ENCODE results near the gene WNK1. TPM values are rescaled to one million over a fixed set of nuclear protein-coding genes. Genes with fewer than 3 reads are reported as not detected.

WNK1 gene
- total and polyA plus RNA-seq, 2 of the 8 experiments (the other 6 are each of a cell fraction or from before 2014, with no cell fraction given): 88.2 to 157 TPM

- no peak overlapping the region for H3K14ac ChIP-seq (ENCODE audit: insufficient read length)
- H3K4me2 ChIP-seq (ENCODE audit: insufficient read depth in 1 of 2, low read depth in 2 of 2, low read length in 2 of 2): no peak overlapping the region
- H3K4me1 ChIP-seq (replicated peaks in 1 of 4; ENCODE audit: control insufficient read depth in 3 of 4, insufficient read depth in 4 of 4, low read length in 3 of 4): 0 out of 7 replicates have a peak, but pooled peaks cover 0 to 4% (median 0%) of the 10 kb centered on the region in 4 experiments
- H3K79me2 ChIP-seq (ENCODE audit: control insufficient read depth in 1 of 2, insufficient read depth in 2 of 2, low read length in 2 of 2): no peaks in the 10 kb centered on the region
- no peak overlapping the region for H4K5ac ChIP-seq (ENCODE audit: insufficient read length, low read depth, low read length)
- no peak overlapping the region for H3K9ac ChIP-seq (replicated peaks in 1 of 4; ENCODE audit: extremely low read depth in 1 of 4, low read depth in 3 of 4, low read length in 3 of 4)
- H3K18ac ChIP-seq (ENCODE audit: extremely low read depth, low read length): no peak overlapping the region
- WGBS, 2 experiments (ENCODE audit: extremely low coverage in 1 of 2, insufficient coverage in 1 of 2, insufficient read length in 1 of 2, insufficient replicate concordance in 2 of 2, low coverage in 1 of 2, low lambda C conversion rate in 2 of 2, missing lambda C conversion rate in 1 of 2): 90% methylated on average over 4 of the region's 4 CpGs; no CpG with 5 or more reads in 1 of the 2 experiments
- no peak overlapping the region for H2BK15ac ChIP-seq (ENCODE audit: low read length)
- no peak overlapping the region for H3K23ac ChIP-seq (ENCODE audit: insufficient read length)
- no peaks in the 10 kb centered on the region for H3K27me3 ChIP-seq (replicated peaks in 1 of 4; ENCODE audit: control insufficient read depth in 3 of 4, extremely low read depth in 1 of 4, insufficient read depth in 3 of 4, low read length in 3 of 4)
- H3K4ac ChIP-seq (replicated peaks; ENCODE audit: insufficient read length, low read depth, low read length): no peak overlapping the region
- ChIA-PET CTCF (ENCODE audit: partially characterized antibody) (interaction anchor here (1.3 kb wide), 1 partner anchor 331 kb away, joined by 3 read pairs; no protein-coding TSS in a partner anchor), POLR2A (ENCODE audit: partially characterized antibody) (interaction anchor here (0.9 kb wide), 1 partner anchor 49 kb away, joined by 3 read pairs; no protein-coding TSS in a partner anchor)
- DNase-seq (ENCODE audit: low read depth in 1 of 2, low spot score in 2 of 2) (no peak), FAIRE-seq (no peak)
- no peak overlapping the region for H2BK12ac ChIP-seq (ENCODE audit: low read depth, low read length)
- H2BK120ac ChIP-seq (replicated peaks; ENCODE audit: low read depth, low read length): no peak overlapping the region
- H4K91ac ChIP-seq (replicated peaks; ENCODE audit: insufficient read length, low read length): no peak overlapping the region
- H4K8ac ChIP-seq (ENCODE audit: extremely low read depth, insufficient read depth, low read length): no peak overlapping the region
- H3K4me3 ChIP-seq (ENCODE audit: extremely low read depth in 1 of 4, insufficient read depth in 2 of 4, low read depth in 3 of 4, low read length in 4 of 4): no peak overlapping the region
- peaks cover 11 to 82% (median 41%) of the 10 kb centered on the region in 4 experiments for H3K36me3 ChIP-seq (ENCODE audit: control insufficient read depth in 2 of 4, insufficient read depth in 4 of 4, low read length in 3 of 4)
- H2AFZ ChIP-seq (ENCODE audit: low read length): no peak overlapping the region
- H2BK20ac ChIP-seq (ENCODE audit: low read length): no peak overlapping the region
- peaks cover 4 to 7% of the 10 kb centered on the region in 2 experiments for H4K20me1 ChIP-seq (replicated peaks in 1 of 2; ENCODE audit: control insufficient read depth in 1 of 2, insufficient read depth in 2 of 2, low read length in 2 of 2)
- no peak overlapping the region for H3K27ac ChIP-seq (ENCODE audit: low read depth, low read length)
- no peak overlapping the region for H3K56ac ChIP-seq (replicated peaks; ENCODE audit: insufficient read length, low read depth, low read length)
- H3K79me1 ChIP-seq (ENCODE audit: low read depth, low read length): no peaks in the 10 kb centered on the region
- no peak overlapping the region for H2AK5ac ChIP-seq (ENCODE audit: low read depth, low read length)
- H3K9me3 ChIP-seq (ENCODE audit: insufficient read depth in 2 of 2, low read depth in 1 of 2, low read length in 1 of 2): no peaks in the 10 kb centered on the region
- no peaks in the 10 kb centered on the region for H3K23me2 ChIP-seq (ENCODE audit: low read depth, low read length)
- H2BK5ac ChIP-seq (ENCODE audit: low read depth, low read length): no peak overlapping the region
- TF ChIP-seq, protein P1, sequence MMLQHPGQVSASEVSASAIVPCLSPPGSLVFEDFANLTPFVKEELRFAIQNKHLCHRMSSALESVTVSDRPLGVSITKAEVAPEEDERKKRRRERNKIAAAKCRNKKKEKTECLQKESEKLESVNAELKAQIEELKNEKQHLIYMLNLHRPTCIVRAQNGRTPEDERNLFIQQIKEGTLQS (IDR thresholded peaks at IDR 0.05; ENCODE audit: insufficient read depth, low read depth, low read length): no peak
- TF ChIP-seq JUND (IDR thresholded peaks at IDR 0.05; ENCODE audit: low read length) (no peak), CREB1 (IDR thresholded peaks at IDR 0.05) (no peak), NANOG (IDR thresholded peaks at IDR 0.05; ENCODE audit: insufficient read depth, low read depth, low read length, poor library complexity, severe bottlenecking) (no peak), USF2 (IDR thresholded peaks at IDR 0.05; ENCODE audit: low read length) (no peak), HDAC6 (IDR thresholded peaks at IDR 0.05; ENCODE audit: low read depth, low read length) (no peak), ZNF274 (IDR thresholded peaks at IDR 0.05; ENCODE audit: borderline replicate concordance, extremely low read depth, low read length) (no peak), EGR1 (IDR thresholded peaks at IDR 0.05; ENCODE audit: borderline replicate concordance, low read depth, low read length) (no peak), JUN (IDR thresholded peaks at IDR 0.05; ENCODE audit: low read depth, low read length) (no peak), SIN3A (conservative IDR thresholded peaks at IDR 0.05 in 1 of 2, IDR thresholded peaks at IDR 0.05 in 1 of 2; ENCODE audit: low read depth in 1 of 2, low read length in 2 of 2) (no peak), SUZ12 (IDR thresholded peaks at IDR 0.05; ENCODE audit: low read length) (no peak), EP300 (IDR thresholded peaks at IDR 0.05; ENCODE audit: borderline replicate concordance in 1 of 2, low read depth in 2 of 2, low read length in 2 of 2) (no peak)
Measured at GRCh38 chr12:910416-910815, 158.0 kb downstream of the WNK1 start.

Measured in H1 (cell line).